H1 (cell line): ENCODE results near the gene CADPS. TPM values are rescaled to one million over a fixed set of nuclear protein-coding genes. Genes with fewer than 3 reads are reported as not detected.

Experiments
- CTCF ChIA-PET: fragments of 300-600 bp; sonication (Branson Sonifier 250); formaldehyde crosslinking; loops from one replicate; lab custom pipeline; 2021; ENCODE audit not compliant: partially characterized antibody; lab: Charles Lee
- POLR2A ChIA-PET: fragments of 300-600 bp; sonication (Branson Sonifier 250); formaldehyde crosslinking; loops from one replicate; lab custom pipeline; 2021; ENCODE audit warnings: inconsistent platforms; ENCODE audit not compliant: partially characterized antibody; lab: Charles Lee
- DNase-seq, 2 experiments: peaks; one replicate each; pipeline versions ENCODE4 v3.0.0 to v3.0.0-alpha.2; 2010 to 2022; ENCODE audit warnings: low spot score in 2 of 2, low read depth in 1 of 2, mixed read lengths in 1 of 2
- FAIRE-seq: peaks from 2 replicates; lab custom pipeline; 2011; peaks lifted over from hg19 to GRCh38; lab: Jason Lieb, UNC
- H2AFZ ChIP-seq: 2 replicates; pipeline ENCODE4 v1.8.1; 2012; ENCODE audit warnings: low read length, inconsistent platforms
- H2AK5ac ChIP-seq: 2 replicates; pipeline ENCODE4 v1.6.1; 2013; ENCODE audit warnings: low read depth, low read length
- H2BK120ac ChIP-seq: replicated peaks from 2 replicates; pipeline ENCODE3; 2013; ENCODE audit warnings: low read depth, low read length, inconsistent platforms
- H2BK12ac ChIP-seq: 2 replicates; pipeline ENCODE4 v1.6.1; 2013; ENCODE audit warnings: low read depth, low read length
- H2BK15ac ChIP-seq: 2 replicates; pipeline ENCODE4 v1.6.1; 2013; ENCODE audit warnings: low read length
- H2BK20ac ChIP-seq: 2 replicates; pipeline ENCODE4 v1.6.1; 2013; ENCODE audit warnings: low read length
- H2BK5ac ChIP-seq: 2 replicates; pipeline ENCODE4 v1.6.1; 2013; ENCODE audit warnings: low read depth, low read length
- H3K14ac ChIP-seq: 2 replicates; pipeline ENCODE4 v1.6.1; 2013; ENCODE audit warnings: inconsistent platforms; ENCODE audit not compliant: insufficient read length
- H3K18ac ChIP-seq: 2 replicates; pipeline ENCODE4 v1.6.1; 2013; ENCODE audit warnings: low read length; ENCODE audit errors: extremely low read depth
- H3K23ac ChIP-seq: 2 replicates; pipeline ENCODE4 v1.6.1; 2013; ENCODE audit warnings: inconsistent platforms; ENCODE audit not compliant: insufficient read length
- H3K23me2 ChIP-seq: 2 replicates; pipeline ENCODE4 v1.6.1; 2013; ENCODE audit warnings: low read depth, low read length
- H3K27ac ChIP-seq: 2 replicates; pipeline ENCODE4 v1.6.1; 2011; ENCODE audit warnings: low read depth, low read length, inconsistent platforms
- H3K27me3 ChIP-seq, 4 experiments: replicated peaks in 1 of 4; 1 replicate in 1 of 4; 2 replicates in 3 of 4; pipeline versions ENCODE4 v1.6.1 to v1.8.1; 2011 to 2013; ENCODE audit warnings: low read length in 3 of 4, mild to moderate bottlenecking in 3 of 4, inconsistent platforms in 2 of 4, mixed read lengths in 2 of 4, moderate library complexity in 1 of 4; ENCODE audit not compliant: control insufficient read depth in 3 of 4, insufficient read depth in 3 of 4; ENCODE audit errors: extremely low read depth in 1 of 4
- H3K36me3 ChIP-seq, 4 experiments: 2 replicates each; pipeline versions ENCODE4 v1.6.1 to v1.8.1; 2011 to 2013; ENCODE audit warnings: mild to moderate bottlenecking in 4 of 4, low read length in 3 of 4, moderate library complexity in 2 of 4, control low read depth in 1 of 4, inconsistent platforms in 1 of 4; ENCODE audit not compliant: insufficient read depth in 4 of 4, control insufficient read depth in 2 of 4
- H3K4ac ChIP-seq: replicated peaks from 2 replicates; pipeline ENCODE3; 2013; ENCODE audit warnings: low read length, low read depth, mixed read lengths, inconsistent platforms; ENCODE audit not compliant: insufficient read length
- H3K4me1 ChIP-seq, 4 experiments: replicated peaks in 1 of 4; 1 replicate in 1 of 4; 2 replicates in 3 of 4; pipeline versions ENCODE4 v1.6.1 to v1.8.1; 2011 to 2013; ENCODE audit warnings: low read length in 3 of 4, inconsistent platforms in 2 of 4, mixed read lengths in 1 of 4; ENCODE audit not compliant: insufficient read depth in 4 of 4, control insufficient read depth in 3 of 4
- H3K4me2 ChIP-seq, 2 experiments: 2 replicates each; pipeline versions ENCODE4 v1.6.1 to v1.8.1; 2011 to 2013; ENCODE audit warnings: low read depth in 2 of 2, low read length in 2 of 2, control low read depth in 1 of 2, inconsistent platforms in 1 of 2, mild to moderate bottlenecking in 1 of 2; ENCODE audit not compliant: insufficient read depth in 1 of 2
- H3K4me3 ChIP-seq, 4 experiments: fragments of 200-600, 300-600 bp in 1 of 4; sonication (generic), shearing (Covaris generic), sonication (Bioruptor Twin) in 1 of 4; 2 replicates each; pipeline versions ENCODE4 v1.5.1 to v1.8.1; 2011 to 2016; ENCODE audit warnings: low read length in 4 of 4, low read depth in 3 of 4, control low read depth in 2 of 4, inconsistent platforms in 2 of 4, mild to moderate bottlenecking in 2 of 4, mixed read lengths in 1 of 4, moderate library complexity in 1 of 4; ENCODE audit not compliant: insufficient read depth in 2 of 4; ENCODE audit errors: extremely low read depth in 1 of 4
- H3K56ac ChIP-seq: replicated peaks from 2 replicates; pipeline ENCODE3; 2013; ENCODE audit warnings: low read depth, mild to moderate bottlenecking, mixed read lengths, low read length, inconsistent platforms; ENCODE audit not compliant: insufficient read length
- H3K79me1 ChIP-seq: 2 replicates; pipeline ENCODE4 v1.6.1; 2013; ENCODE audit warnings: low read depth, low read length, control low read depth
- H3K79me2 ChIP-seq, 2 experiments: 2 replicates each; pipeline versions ENCODE4 v1.6.1 to v1.8.1; 2012 to 2013; ENCODE audit warnings: low read length in 2 of 2, mild to moderate bottlenecking in 2 of 2, inconsistent platforms in 1 of 2; ENCODE audit not compliant: insufficient read depth in 2 of 2, control insufficient read depth in 1 of 2
- H3K9ac ChIP-seq, 4 experiments: replicated peaks in 1 of 4; 1 replicate in 1 of 4; 2 replicates in 3 of 4; pipeline versions ENCODE4 v1.6.1 to v1.8.1; 2011 to 2013; ENCODE audit warnings: low read depth in 3 of 4, low read length in 3 of 4, control low read depth in 2 of 4, mild to moderate bottlenecking in 2 of 4, moderate library complexity in 2 of 4, inconsistent platforms in 1 of 4; ENCODE audit errors: extremely low read depth in 1 of 4
- H3K9me3 ChIP-seq, 2 experiments: 2 replicates each; pipeline versions ENCODE4 v1.6.1 to v1.8.1; 2012 to 2013; ENCODE audit warnings: mild to moderate bottlenecking in 2 of 2, moderate library complexity in 2 of 2, control low read depth in 1 of 2, inconsistent platforms in 1 of 2, low read depth in 1 of 2, low read length in 1 of 2, mixed read lengths in 1 of 2; ENCODE audit not compliant: insufficient read depth in 2 of 2
- H4K20me1 ChIP-seq, 2 experiments: replicated peaks in 1 of 2; 2 replicates each; pipeline versions ENCODE3 to v1.8.1; 2011 to 2013; ENCODE audit warnings: inconsistent platforms in 2 of 2, low read length in 2 of 2, mild to moderate bottlenecking in 1 of 2; ENCODE audit not compliant: insufficient read depth in 2 of 2, control insufficient read depth in 1 of 2
- H4K5ac ChIP-seq: 2 replicates; pipeline ENCODE4 v1.6.1; 2013; ENCODE audit warnings: low read length, low read depth, mixed read lengths, inconsistent platforms; ENCODE audit not compliant: insufficient read length
- H4K8ac ChIP-seq: 2 replicates; pipeline ENCODE4 v1.8.0; 2013; ENCODE audit warnings: mild to moderate bottlenecking, moderate library complexity, low read length, inconsistent platforms; ENCODE audit not compliant: insufficient read depth; ENCODE audit errors: extremely low read depth
- H4K91ac ChIP-seq: replicated peaks from 2 replicates; pipeline ENCODE3; 2013; ENCODE audit warnings: low read length, mixed read lengths, inconsistent platforms; ENCODE audit not compliant: insufficient read length
- BACH1 ChIP-seq: IDR thresholded peaks from 2 replicates; pipeline ENCODE4 v1.6.1; 2012; ENCODE audit warnings: low read length, improper control_type of control experiment
- CHD2 ChIP-seq: IDR thresholded peaks from 2 replicates; pipeline ENCODE4 v1.6.1; 2012; ENCODE audit warnings: low read length, improper control_type of control experiment
- HDAC6 ChIP-seq: IDR thresholded peaks from one replicate; pipeline ENCODE4 v1.7.1; 2012; ENCODE audit warnings: low read depth, mild to moderate bottlenecking, inconsistent platforms, low read length, moderate library complexity
- JUN ChIP-seq: IDR thresholded peaks from 2 replicates; pipeline ENCODE4 v1.6.1; 2011; ENCODE audit warnings: low read depth, mild to moderate bottlenecking, improper control_type of control experiment, low read length
- SP1 ChIP-seq: IDR thresholded peaks from 2 replicates; pipeline ENCODE4 v1.6.1; 2011; ENCODE audit warnings: low read depth, low read length
- SP2 ChIP-seq: IDR thresholded peaks from 2 replicates; pipeline ENCODE4 v1.6.1; 2012; ENCODE audit warnings: mild to moderate bottlenecking, low read length, inconsistent platforms
- TAF1 ChIP-seq: IDR thresholded peaks from 2 replicates; pipeline ENCODE4 v1.6.1; 2011; ENCODE audit warnings: mild to moderate bottlenecking, low read depth, low read length
- ZNF274 ChIP-seq: IDR thresholded peaks from 2 replicates; pipeline ENCODE4 v1.7.0; 2012; ENCODE audit warnings: low read length, borderline replicate concordance; ENCODE audit errors: extremely low read depth
- whole genome bisulfite sequencing, 2 experiments: shearing (Covaris generic) in 1 of 2; methylation state at CpG; one replicate each; pipeline versions ENCODE4 v1.1.6 to v1.1.7; 2013 to 2015; ENCODE audit warnings: low lambda C conversion rate in 2 of 2, mixed read lengths in 2 of 2, inconsistent platforms in 1 of 2, low coverage in 1 of 2, missing lambda C conversion rate in 1 of 2; ENCODE audit not compliant: insufficient replicate concordance in 2 of 2, insufficient coverage in 1 of 2, insufficient read length in 1 of 2; ENCODE audit errors: extremely low coverage in 1 of 2, missing lambda C conversion rate in 1 of 2; 5-methylcytosine and 5-hydroxymethylcytosine counted together
- polyA plus RNA-seq, 7 experiments: library from polyadenylated mRNA; depleted of rRNA in 3 of 7; stranded (reverse) in 5 of 7; unstranded in 2 of 7; fragments of >200 nt in 5 of 7; fragments of 200-250 nt in 2 of 7; gene quantifications; 1 replicate in 5 of 7; 2 replicates in 1 of 7; 4 replicates in 1 of 7; pipeline versions ENCODE4 v1.2.1 to v1.2.3, GENCODE V29; 2011 to 2013; ENCODE audit warnings: missing spikeins in 2 of 7, mixed read lengths in 2 of 7
- total RNA-seq: library from RNA; stranded (reverse); fragmentation: NEBNext Ultra II Directional; extraction: Animal tissue kit (Norgen Biotek cat#: 25700); gene quantifications from 2 replicates; pipeline ENCODE4 v1.2.1, GENCODE V29; 2021
- TF ChIP-seq, protein P1 (sequence below): IDR thresholded peaks from 2 replicates; pipeline ENCODE4 v1.6.1; 2012; ENCODE audit warnings: inconsistent platforms
- TF ChIP-seq, protein P2 (sequence below): IDR thresholded peaks from 2 replicates; pipeline ENCODE4 v1.6.1; 2011; ENCODE audit warnings: low read depth, mild to moderate bottlenecking, low read length; ENCODE audit not compliant: insufficient read depth

CADPS gene
- total and polyA plus RNA-seq, 2 of the 8 experiments (the other 6 are each of a cell fraction or from before 2014, with no cell fraction given) = 7.1 to 10.2 TPM

DNA sequence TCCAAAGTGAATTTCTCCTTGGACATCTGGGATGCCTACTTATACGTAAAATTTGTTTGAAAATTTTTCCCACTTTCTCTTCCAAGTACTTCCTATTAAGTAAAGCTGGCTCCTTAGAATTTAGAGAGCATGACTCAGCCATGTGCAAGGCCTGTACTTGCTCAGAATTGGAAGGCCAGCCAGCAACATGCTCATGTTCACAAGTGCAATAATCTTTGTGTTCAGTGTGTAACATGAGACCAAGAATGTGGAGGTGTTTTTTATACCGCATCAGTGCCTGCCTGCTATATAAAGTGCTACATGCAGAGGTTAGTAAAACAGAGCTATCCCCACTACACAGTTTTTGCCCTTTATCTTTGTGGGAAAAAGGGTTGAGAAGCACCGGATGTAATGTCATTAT, 349.9 kb downstream of the CADPS start:
- H3K56ac ChIP-seq = no peak overlapping the region
- H4K91ac ChIP-seq = no peak overlapping the region
- no peak overlapping the region for H3K4ac ChIP-seq
- H4K5ac ChIP-seq = no peak overlapping the region
- no peaks in the 10 kb centered on the region for H4K20me1 ChIP-seq
- no peak overlapping the region for H2BK120ac ChIP-seq
- DNase-seq = no peak
- no peaks in the 10 kb centered on the region for H3K23me2 ChIP-seq
- H2BK5ac ChIP-seq = no peak overlapping the region
- FAIRE-seq = no peak
- 87% methylated on average over 3 of the region's 3 CpGs; no CpG with 5 or more reads in 1 of the 2 experiments for WGBS, 2 experiments
- H3K79me2 ChIP-seq = no peaks in the 10 kb centered on the region
- no peak overlapping the region for H3K23ac ChIP-seq
- no peak overlapping the region for H3K4me2 ChIP-seq
- H3K36me3 ChIP-seq = no peaks in the 10 kb centered on the region
- 0 out of 2 replicates have a peak overlapping the region, but pooled peaks have one; percentile 1 for H2BK15ac ChIP-seq
- no peak overlapping the region for H2BK20ac ChIP-seq
- TF ChIP-seq HDAC6 = no peak
- TF ChIP-seq SP1 = no peak
- no peak for TF ChIP-seq TAF1
- TF ChIP-seq, protein P1, sequence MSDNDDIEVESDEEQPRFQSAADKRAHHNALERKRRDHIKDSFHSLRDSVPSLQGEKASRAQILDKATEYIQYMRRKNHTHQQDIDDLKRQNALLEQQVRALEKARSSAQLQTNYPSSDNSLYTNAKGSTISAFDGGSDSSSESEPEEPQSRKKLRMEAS = no peak
- TF ChIP-seq ZNF274 = no peak
- no peak for TF ChIP-seq CHD2
- TF ChIP-seq JUN = no peak
- TF ChIP-seq, protein P2, sequence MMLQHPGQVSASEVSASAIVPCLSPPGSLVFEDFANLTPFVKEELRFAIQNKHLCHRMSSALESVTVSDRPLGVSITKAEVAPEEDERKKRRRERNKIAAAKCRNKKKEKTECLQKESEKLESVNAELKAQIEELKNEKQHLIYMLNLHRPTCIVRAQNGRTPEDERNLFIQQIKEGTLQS = no peak
- no peak for TF ChIP-seq BACH1
- TF ChIP-seq SP2 = no peak
- H3K4me3 ChIP-seq = no peak overlapping the region
- H2AFZ ChIP-seq = no peak overlapping the region
- H3K27me3 ChIP-seq = no peaks in the 10 kb centered on the region
- no peaks in the 10 kb centered on the region for H3K4me1 ChIP-seq
- ChIA-PET CTCF (no interaction called here), POLR2A (interaction anchor here (1.3 kb wide), 1 partner anchor 11 kb away, joined by 3 read pairs; no protein-coding TSS in a partner anchor)
- H3K9ac ChIP-seq = no peak overlapping the region
- H3K27ac ChIP-seq = no peak overlapping the region
- no peaks in the 10 kb centered on the region for H3K9me3 ChIP-seq
- H4K8ac ChIP-seq = no peak overlapping the region
- H2AK5ac ChIP-seq = no peak overlapping the region
- H3K79me1 ChIP-seq = no peaks in the 10 kb centered on the region
- H2BK12ac ChIP-seq = no peak overlapping the region
- no peak overlapping the region for H3K14ac ChIP-seq
- no peak overlapping the region for H3K18ac ChIP-seq
